Measurements from ENCODE around the gene ZNF692. TPM values are rescaled to one million over a fixed set of nuclear protein-coding genes. Genes with fewer than 3 reads are reported as not detected.
"Not testable (repeated sequence)": the region's sequence is repeated elsewhere in the genome, so short reads cannot be mapped to it uniquely, and the experiment has no call there.

ZNF692 gene
- total RNA-seq, 6 donors from 2014 or later: 25.7 to 248 (median 34.1) TPM

DNA sequence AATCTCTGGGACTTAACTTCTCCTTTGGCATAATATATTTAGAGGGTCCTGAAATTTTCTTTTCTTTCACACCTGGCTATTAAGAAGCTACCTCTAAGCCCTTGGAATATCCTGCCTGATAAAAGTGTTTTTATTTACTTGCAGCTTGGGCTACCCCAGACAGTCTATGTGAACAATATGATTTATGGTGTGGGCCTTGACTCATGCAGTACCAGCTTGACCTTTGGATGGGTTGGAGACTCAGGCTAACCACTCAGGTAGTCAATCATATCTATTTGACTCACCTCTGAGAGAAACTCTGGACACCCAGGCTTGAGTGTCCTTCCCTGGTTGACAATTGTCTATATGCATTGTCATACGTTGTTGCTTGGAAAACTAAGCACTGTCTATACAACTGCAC, 33.7 kb upstream of the ZNF692 start:
- Histone ChIP-seq H3K4me3 (no peak overlapping the region), H3K9me3 (no peaks in the 10 kb centered on the region), H3K4me1 (no peaks in the 10 kb centered on the region), H3K27me3 (no peaks in the 10 kb centered on the region), H3K27ac (no peak overlapping the region), H3K36me3 (no peaks in the 10 kb centered on the region)
- ATAC-seq (ENCODE audit: low FRiP score in 2 of 2) (no peak), DNase-seq (no peak)
- TF ChIP-seq POLR2A (IDR thresholded peaks at IDR 0.05) (no peak), EP300 (IDR thresholded peaks at IDR 0.05) (no peak), POLR2AphosphoS5 (IDR thresholded peaks at IDR 0.05) (no peak)
- TF ChIP-seq, protein P1, sequence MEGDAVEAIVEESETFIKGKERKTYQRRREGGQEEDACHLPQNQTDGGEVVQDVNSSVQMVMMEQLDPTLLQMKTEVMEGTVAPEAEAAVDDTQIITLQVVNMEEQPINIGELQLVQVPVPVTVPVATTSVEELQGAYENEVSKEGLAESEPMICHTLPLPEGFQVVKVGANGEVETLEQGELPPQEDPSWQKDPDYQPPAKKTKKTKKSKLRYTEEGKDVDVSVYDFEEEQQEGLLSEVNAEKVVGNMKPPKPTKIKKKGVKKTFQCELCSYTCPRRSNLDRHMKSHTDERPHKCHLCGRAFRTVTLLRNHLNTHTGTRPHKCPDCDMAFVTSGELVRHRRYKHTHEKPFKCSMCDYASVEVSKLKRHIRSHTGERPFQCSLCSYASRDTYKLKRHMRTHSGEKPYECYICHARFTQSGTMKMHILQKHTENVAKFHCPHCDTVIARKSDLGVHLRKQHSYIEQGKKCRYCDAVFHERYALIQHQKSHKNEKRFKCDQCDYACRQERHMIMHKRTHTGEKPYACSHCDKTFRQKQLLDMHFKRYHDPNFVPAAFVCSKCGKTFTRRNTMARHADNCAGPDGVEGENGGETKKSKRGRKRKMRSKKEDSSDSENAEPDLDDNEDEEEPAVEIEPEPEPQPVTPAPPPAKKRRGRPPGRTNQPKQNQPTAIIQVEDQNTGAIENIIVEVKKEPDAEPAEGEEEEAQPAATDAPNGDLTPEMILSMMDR (IDR thresholded peaks at IDR 0.05): no peak
- 83 to 87% methylated on average over 1 of the region's 1 CpG for WGBS, 2 donors

DNA sequence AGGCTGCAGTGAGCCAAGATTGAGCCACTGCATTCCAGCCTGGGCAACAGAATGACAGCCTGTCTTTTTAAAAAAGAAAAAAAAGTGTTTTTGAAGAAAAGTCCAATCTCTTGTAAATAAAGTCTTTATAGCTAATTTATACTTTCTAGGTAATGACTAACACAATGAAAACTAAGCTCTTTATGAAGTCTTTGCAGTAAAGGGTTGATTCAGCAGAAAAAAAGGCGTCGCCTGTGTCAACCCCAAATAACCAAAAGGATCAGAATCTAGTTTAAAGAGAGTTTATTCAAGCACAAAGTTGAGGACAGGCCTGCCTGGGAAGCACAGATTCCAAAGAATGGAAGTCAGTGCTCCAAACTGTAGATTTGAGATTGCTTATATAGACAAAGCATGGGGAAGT, 32.9 kb upstream of the ZNF692 start:
- Histone ChIP-seq H3K4me1 (no peaks in the 10 kb centered on the region), H3K4me3 (no peak overlapping the region), H3K27me3 (no peaks in the 10 kb centered on the region), H3K9me3 (no peaks in the 10 kb centered on the region), H3K36me3 (no peaks in the 10 kb centered on the region), H3K27ac (no peak overlapping the region)
- TF ChIP-seq, protein P1 (IDR thresholded peaks at IDR 0.05): no peak
- TF ChIP-seq POLR2A (IDR thresholded peaks at IDR 0.05) (no peak), EP300 (IDR thresholded peaks at IDR 0.05) (no peak), POLR2AphosphoS5 (IDR thresholded peaks at IDR 0.05) (no peak)
- ATAC-seq (ENCODE audit: low FRiP score in 2 of 2): no peak
- WGBS, 2 donors: 95 to 97% methylated on average over 2 of the region's 2 CpGs
- DNase-seq: no peak

DNA sequence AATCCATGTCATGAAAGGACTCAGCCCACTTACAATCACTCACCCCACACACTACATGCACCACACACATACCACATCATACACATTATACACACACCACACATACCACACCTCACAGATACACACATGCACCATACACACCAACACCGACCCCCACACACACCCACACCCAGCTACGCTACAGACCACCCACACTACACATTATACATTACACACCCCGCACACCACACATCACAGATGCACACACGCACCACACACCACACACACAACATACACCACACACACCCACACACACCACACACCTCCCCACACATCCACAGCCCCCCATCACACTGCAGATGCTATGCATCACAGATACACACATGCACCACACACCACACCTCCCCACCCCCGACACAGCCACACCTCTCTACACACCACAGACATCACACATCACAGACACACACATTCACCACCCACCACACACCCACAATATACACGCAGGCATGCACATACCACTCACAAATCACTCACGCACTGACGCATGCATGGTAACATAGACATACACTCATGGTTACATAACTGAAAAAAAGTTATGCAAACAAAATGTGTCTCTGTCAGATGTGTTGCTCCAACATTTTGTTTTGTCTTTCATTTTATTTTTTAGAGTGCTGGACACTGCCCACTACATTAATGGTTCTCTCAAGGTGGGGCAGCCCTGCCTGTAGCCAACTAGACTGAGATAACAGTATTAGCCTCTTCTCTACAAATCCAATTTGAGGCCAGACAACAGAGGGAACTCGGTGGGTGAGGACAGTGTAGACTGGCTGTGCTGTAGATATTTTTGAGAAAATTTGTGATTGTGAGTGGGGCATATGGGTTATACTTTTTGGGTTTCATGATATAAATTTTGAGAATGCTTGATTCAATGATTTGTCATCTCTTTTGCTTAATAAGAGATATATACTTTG, 31.9 kb upstream of the ZNF692 start:
- TF ChIP-seq POLR2AphosphoS5 (IDR thresholded peaks at IDR 0.05) (no peak), EP300 (IDR thresholded peaks at IDR 0.05) (no peak), POLR2A (IDR thresholded peaks at IDR 0.05) (no peak)
- TF ChIP-seq, protein P1 (IDR thresholded peaks at IDR 0.05): no peak
- no peaks in the 10 kb centered on the region for H3K4me1 ChIP-seq
- H3K4me3 ChIP-seq: no peak overlapping the region
- H3K27ac ChIP-seq: no peak overlapping the region
- no peaks in the 10 kb centered on the region for H3K36me3 ChIP-seq
- DNase-seq: no peak
- 88 to 91% methylated on average over 9 of the region's 9 CpGs for WGBS, 2 donors
- H3K27me3 ChIP-seq: no peaks in the 10 kb centered on the region
- no peaks in the 10 kb centered on the region for H3K9me3 ChIP-seq
- peak in 1 of 2 donors; percentile 46 for ATAC-seq (ENCODE audit: low FRiP score in 2 of 2)

DNA sequence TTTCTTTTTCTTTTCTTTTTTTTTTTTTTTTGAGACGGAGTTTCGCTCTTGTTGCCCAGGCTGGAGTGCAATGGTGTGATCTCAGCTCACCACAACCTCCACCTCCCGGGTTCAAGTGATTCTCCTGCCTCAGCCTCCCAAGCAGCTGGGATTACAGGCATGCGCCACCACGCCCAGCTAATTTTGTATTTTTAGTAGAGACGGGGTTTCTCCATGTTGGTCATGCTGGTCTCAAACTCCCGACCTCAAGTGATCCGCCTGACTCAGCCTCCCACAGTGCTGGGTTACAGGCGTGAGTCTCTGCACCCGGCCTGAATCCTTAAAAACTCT, 31.0 kb upstream of the ZNF692 start:
- H3K4me3 ChIP-seq; H3K9me3 ChIP-seq; H3K27ac ChIP-seq; H3K27me3 ChIP-seq; DNase-seq; ATAC-seq (ENCODE audit: low FRiP score in 2 of 2); H3K4me1 ChIP-seq; H3K36me3 ChIP-seq: not testable (repeated sequence)
- WGBS, 2 donors: 91 to 93% methylated on average over 10 of the region's 10 CpGs

DNA sequence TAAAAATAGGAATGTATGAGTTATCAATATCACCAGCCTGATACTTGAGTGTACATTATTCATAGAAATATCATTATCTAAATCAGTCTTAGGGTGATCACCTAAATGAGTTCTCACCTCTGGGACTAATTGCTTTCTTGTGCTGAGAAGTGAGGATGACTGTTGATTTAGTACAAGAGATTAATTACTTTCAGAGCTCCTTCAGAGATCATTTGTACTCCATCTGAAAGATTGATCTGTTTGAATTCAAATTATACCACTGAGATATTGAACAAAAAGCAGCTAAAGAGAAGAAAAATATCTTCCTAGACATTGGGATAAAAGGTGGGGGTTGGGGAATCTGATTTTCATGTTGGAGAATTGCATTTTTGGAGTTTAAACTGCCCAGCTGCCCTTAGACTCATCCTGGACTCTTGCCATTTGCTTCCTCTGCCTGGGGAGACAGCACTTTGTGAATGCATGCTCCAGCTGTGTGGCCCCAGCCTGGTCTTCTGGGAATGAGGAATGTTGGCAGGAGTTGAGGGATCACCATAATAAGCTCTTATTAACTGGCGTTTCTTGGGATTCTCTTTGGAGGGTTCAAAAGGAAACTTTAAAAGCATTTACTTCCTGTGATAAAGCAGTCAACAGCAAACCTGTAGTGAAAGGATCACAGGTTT, 27.5 kb upstream of the ZNF692 start:
- DNase-seq (no peak), ATAC-seq (ENCODE audit: low FRiP score in 2 of 2) (no peak)
- no peak overlapping the region for H3K4me3 ChIP-seq
- peaks cover 0 to 5% (median 2%) of the 10 kb centered on the region in 4 donors for H3K4me1 ChIP-seq
- no peak overlapping the region for H3K27ac ChIP-seq
- WGBS, 2 donors: 6 to 21% methylated on average over 1 of the region's 1 CpG
- no peaks in the 10 kb centered on the region for H3K9me3 ChIP-seq
- TF ChIP-seq, protein P1 (IDR thresholded peaks at IDR 0.05): no peak
- no peak for TF ChIP-seq POLR2AphosphoS5 (IDR thresholded peaks at IDR 0.05)
- no peak for TF ChIP-seq POLR2A (IDR thresholded peaks at IDR 0.05)
- no peak for TF ChIP-seq EP300 (IDR thresholded peaks at IDR 0.05)
- H3K27me3 ChIP-seq: no peaks in the 10 kb centered on the region
- no peaks in the 10 kb centered on the region for H3K36me3 ChIP-seq

Data from upper lobe of left lung (tissue), 6 donors.